ENCODE results near the gene TNS1. TPM values are rescaled to one million over a fixed set of nuclear protein-coding genes. Genes with fewer than 3 reads are reported as not detected.
A peak's percentile ranks its signal among the peaks of the same experiment; 100 is the strongest.

Gene TNS1
- total and polyA plus RNA-seq, 2 experiments from 2014 or later: 81.6 to 99.3 TPM

GRCh38 chr2:217905395-217905794, 97.4 kb downstream of the TNS1 start:
- Histone ChIP-seq H3K9me2 (ENCODE audit: insufficient read depth) (no peaks in the 10 kb centered on the region), H3K9me3 (ENCODE audit: low read depth) (no peaks in the 10 kb centered on the region), H3K4me2 (ENCODE audit: unreplicated experiment) (no peak overlapping the region), H3K27me3 (replicated peaks; ENCODE audit: insufficient read depth) (no peaks in the 10 kb centered on the region), H4K20me1 (ENCODE audit: insufficient read depth) (no peaks in the 10 kb centered on the region), H2AFZ (no peak overlapping the region), H3F3A (ENCODE audit: insufficient read depth) (peaks cover 63% of the 10 kb centered on the region), H3K9ac (no peak overlapping the region), H3K79me2 (ENCODE audit: insufficient read depth) (peaks cover 87% of the 10 kb centered on the region), H3K4me1 (ENCODE audit: insufficient read depth) (peaks cover 38% of the 10 kb centered on the region), H3K4me3 (no peak overlapping the region), H3K27ac (no peak overlapping the region), H3K36me3 (ENCODE audit: low read depth) (peaks cover 5% of the 10 kb centered on the region; the same call in 1 of the 2 replicates)
- TF ChIP-seq EZH2phosphoT487 (IDR thresholded peaks at IDR 0.05; ENCODE audit: insufficient read depth, low read depth) (no peak), EZH2 (IDR thresholded peaks at IDR 0.05; ENCODE audit: insufficient read depth, poor library complexity, severe bottlenecking) (no peak)
- DNase-seq: no peak
- 55 to 56% methylated on average over 10 of the region's 10 CpGs for WGBS, 2 experiments (ENCODE audit: low coverage in 1 of 2, low lambda C conversion rate in 2 of 2, missing lambda C conversion rate in 2 of 2)
- in situ Hi-C loops (cut with MboI): no loop called here

GRCh38 chr2:217904614-217904965, 98.2 kb downstream of the TNS1 start:
- H3K9ac ChIP-seq: 0 out of 2 replicates have a peak overlapping the region, but pooled peaks have one; percentile 58
- no peak for TF ChIP-seq EZH2phosphoT487 (IDR thresholded peaks at IDR 0.05; ENCODE audit: insufficient read depth, low read depth)
- no peak for TF ChIP-seq EZH2 (IDR thresholded peaks at IDR 0.05; ENCODE audit: insufficient read depth, poor library complexity, severe bottlenecking)
- no peak overlapping the region for H3K4me3 ChIP-seq
- H2AFZ ChIP-seq: no peak overlapping the region
- H3K79me2 ChIP-seq (ENCODE audit: insufficient read depth): peaks cover 87% of the 10 kb centered on the region
- no peaks in the 10 kb centered on the region for H3K9me2 ChIP-seq (ENCODE audit: insufficient read depth)
- H3K9me3 ChIP-seq (ENCODE audit: low read depth): no peaks in the 10 kb centered on the region
- H3K27me3 ChIP-seq (replicated peaks; ENCODE audit: insufficient read depth): no peaks in the 10 kb centered on the region
- H3K4me2 ChIP-seq (ENCODE audit: unreplicated experiment): no peak overlapping the region
- DNase-seq: no peak
- peaks cover 5% of the 10 kb centered on the region; the same call in 1 of the 2 replicates for H3K36me3 ChIP-seq (ENCODE audit: low read depth)
- H3K27ac ChIP-seq: peak overlapping the region; percentile 87
- WGBS, 2 experiments (ENCODE audit: low coverage in 1 of 2, low lambda C conversion rate in 2 of 2, missing lambda C conversion rate in 2 of 2): 70 to 75% methylated on average over 5 of the region's 5 CpGs
- no peaks in the 10 kb centered on the region for H4K20me1 ChIP-seq (ENCODE audit: insufficient read depth)
- in situ Hi-C loops (cut with MboI): no loop called here
- H3F3A ChIP-seq (ENCODE audit: insufficient read depth): peaks cover 67% of the 10 kb centered on the region
- peaks cover 36% of the 10 kb centered on the region for H3K4me1 ChIP-seq (ENCODE audit: insufficient read depth)

DNA sequence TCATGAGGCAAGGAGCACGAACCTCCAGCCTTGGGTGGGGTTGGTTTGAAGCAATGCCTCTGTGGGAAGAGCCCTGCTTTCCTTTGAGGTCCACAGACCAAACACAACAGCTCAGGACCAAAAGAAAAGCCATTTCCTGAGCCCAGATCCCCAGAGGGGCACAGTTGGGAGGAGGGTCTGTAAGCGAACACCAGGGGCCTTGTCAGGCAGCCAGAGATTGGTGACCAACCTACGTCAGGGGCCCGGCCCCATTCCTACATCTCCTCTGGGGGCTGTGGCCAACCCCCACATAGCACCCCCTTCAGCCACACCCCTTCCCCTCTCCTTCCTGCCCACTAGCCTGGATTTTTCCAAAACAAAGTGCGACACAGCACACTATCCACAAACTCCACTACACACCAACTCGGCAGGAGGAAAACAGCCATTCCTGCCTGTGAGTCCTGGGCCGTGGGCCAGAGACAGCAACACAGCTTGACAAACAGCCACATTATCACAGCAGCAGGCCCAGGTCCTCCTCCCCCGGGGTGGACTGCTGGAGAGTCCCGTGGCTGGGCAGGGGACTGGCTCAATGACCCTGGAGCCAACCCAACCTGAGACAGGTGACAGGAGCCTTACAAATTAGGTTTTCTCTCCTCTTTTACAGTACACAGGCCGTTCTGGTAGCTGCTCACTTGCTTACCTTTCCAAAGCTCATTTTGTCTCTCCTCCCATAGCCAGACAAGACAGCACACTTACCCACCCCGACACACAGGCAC, 98.8 kb downstream of the TNS1 start:
- Histone ChIP-seq H2AFZ (no peak overlapping the region), H3K9me3 (ENCODE audit: low read depth) (no peaks in the 10 kb centered on the region), H3K4me1 (ENCODE audit: insufficient read depth) (peaks cover 39% of the 10 kb centered on the region), H3K27ac (peak overlapping the region; percentile 87), H3K36me3 (ENCODE audit: low read depth) (peaks cover 5% of the 10 kb centered on the region; the same call in 1 of the 2 replicates), H4K20me1 (ENCODE audit: insufficient read depth) (no peaks in the 10 kb centered on the region), H3F3A (ENCODE audit: insufficient read depth) (peaks cover 70% of the 10 kb centered on the region), H3K4me2 (ENCODE audit: unreplicated experiment) (no peak overlapping the region), H3K4me3 (no peak overlapping the region), H3K9ac (peak overlapping the region; percentile 58), H3K27me3 (replicated peaks; ENCODE audit: insufficient read depth) (no peaks in the 10 kb centered on the region), H3K9me2 (ENCODE audit: insufficient read depth) (no peaks in the 10 kb centered on the region), H3K79me2 (ENCODE audit: insufficient read depth) (peaks cover 85% of the 10 kb centered on the region)
- 35 to 45% methylated on average over 11 of the region's 11 CpGs for WGBS, 2 experiments (ENCODE audit: low coverage in 1 of 2, low lambda C conversion rate in 2 of 2, missing lambda C conversion rate in 2 of 2)
- in situ Hi-C loops (cut with MboI): no loop called here
- TF ChIP-seq EZH2phosphoT487 (IDR thresholded peaks at IDR 0.05; ENCODE audit: insufficient read depth, low read depth) (no peak), EZH2 (IDR thresholded peaks at IDR 0.05; ENCODE audit: insufficient read depth, poor library complexity, severe bottlenecking) (no peak)
- DNase-seq: peak; percentile 66

DNA sequence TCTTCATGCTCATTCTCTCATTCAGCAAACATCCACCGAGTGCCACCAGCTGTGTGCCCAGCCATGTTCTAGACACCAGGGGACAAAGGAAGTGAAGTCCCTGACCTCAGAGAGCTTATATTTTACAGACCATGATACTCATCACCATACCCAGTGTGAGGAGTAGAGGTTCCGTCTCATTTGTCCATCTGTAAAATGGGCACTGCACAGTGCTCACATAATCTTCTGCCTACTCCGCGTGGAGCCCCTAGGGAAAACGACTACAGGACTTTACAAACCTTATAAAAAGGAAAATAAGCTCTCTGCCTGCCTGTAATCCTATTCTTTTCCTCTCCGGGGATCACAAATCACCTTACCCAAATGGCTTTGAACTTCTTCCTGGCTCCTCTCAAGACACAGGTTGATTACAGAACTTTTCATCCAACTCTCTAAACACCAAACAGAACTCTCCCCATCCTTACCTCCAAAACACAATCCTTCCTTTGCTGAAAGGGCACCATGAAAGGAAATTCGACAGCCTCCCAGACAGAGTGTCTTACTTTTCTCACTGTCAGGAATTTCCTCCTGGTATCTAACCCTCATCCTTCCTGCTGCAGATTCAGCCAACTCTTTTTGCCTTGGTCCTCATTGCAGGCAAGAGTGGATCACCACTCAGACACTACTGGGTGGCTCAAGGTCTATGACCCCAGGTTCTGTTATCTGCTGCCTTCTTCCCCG, 99.5 kb downstream of the TNS1 start:
- Histone ChIP-seq H3K9ac (peak overlapping the region; percentile 58), H3K4me1 (ENCODE audit: insufficient read depth) (peaks cover 43% of the 10 kb centered on the region)
- in situ Hi-C loops (cut with MboI): no loop called here

More for the DNA sequence above, 99.5 kb downstream of the TNS1 start:
- Histone ChIP-seq H3K79me2 (ENCODE audit: insufficient read depth) (peaks cover 87% of the 10 kb centered on the region), H3K27ac (peak overlapping the region; percentile 87), H2AFZ (no peak overlapping the region), H3K4me3 (no peak overlapping the region), H3K27me3 (replicated peaks; ENCODE audit: insufficient read depth) (no peaks in the 10 kb centered on the region), H3K36me3 (ENCODE audit: low read depth) (peaks cover 7% of the 10 kb centered on the region; the same call in 1 of the 2 replicates), H4K20me1 (ENCODE audit: insufficient read depth) (no peaks in the 10 kb centered on the region), H3K9me3 (ENCODE audit: low read depth) (no peaks in the 10 kb centered on the region), H3K4me2 (ENCODE audit: unreplicated experiment) (peak overlapping the region; percentile 14), H3F3A (ENCODE audit: insufficient read depth) (peaks cover 76% of the 10 kb centered on the region), H3K9me2 (ENCODE audit: insufficient read depth) (no peaks in the 10 kb centered on the region)
- TF ChIP-seq EZH2 (IDR thresholded peaks at IDR 0.05; ENCODE audit: insufficient read depth, poor library complexity, severe bottlenecking): no peak
- no peak for TF ChIP-seq EZH2phosphoT487 (IDR thresholded peaks at IDR 0.05; ENCODE audit: insufficient read depth, low read depth)
- DNase-seq: no peak
- WGBS, 2 experiments (ENCODE audit: low coverage in 1 of 2, low lambda C conversion rate in 2 of 2, missing lambda C conversion rate in 2 of 2): 86 to 87% methylated on average over 8 of the region's 8 CpGs

Data from GM23248 (cell line).